Measurements from ENCODE around the gene SH3RF1. TPM values are rescaled to one million over a fixed set of nuclear protein-coding genes. Genes with fewer than 3 reads are reported as not detected.

The SH3RF1 gene
- total RNA-seq, 1 experiment from 2014 or later: 11.5 TPM

GRCh38 chr4:169115144-169115896 lies 155.4 kb downstream of the SH3RF1 start:
- Histone ChIP-seq H3K27ac (ENCODE audit: low read length) (no peak overlapping the region), H3K4me1 (ENCODE audit: control insufficient read depth, insufficient read depth, low read length) (no peaks in the 10 kb centered on the region), H3K9me3 (ENCODE audit: control insufficient read depth, insufficient read depth, low read depth, low read length) (no peaks in the 10 kb centered on the region), H3K27me3 (ENCODE audit: control insufficient read depth, insufficient read depth, low read length) (no peaks in the 10 kb centered on the region), H3K36me3 (ENCODE audit: control insufficient read depth, insufficient read depth, low read length) (no peaks in the 10 kb centered on the region), H3K4me3 (ENCODE audit: low read depth in 2 of 2, low read length in 2 of 2) (no peak overlapping the region)
- intact Hi-C loops (cut with micrococcal nuclease; ENCODE audit: unreplicated experiment) (no loop called here), in situ Hi-C loops (cut with HindIII; ENCODE audit: low pct_unique_long_range_greater_than_20kb, low sequenced_read_pairs) (no loop called here)
- ATAC-seq (no peak), DNase-seq (ENCODE audit: low read depth, low spot score) (no peak)
- ChIA-PET POLR2A (no interaction called here), CTCF (no interaction called here)
- no peak for TF ChIP-seq SIN3A (IDR thresholded peaks at IDR 0.05; ENCODE audit: borderline replicate concordance, insufficient read depth, low read depth, low read length)
- no peak for TF ChIP-seq CTCF (IDR thresholded peaks at IDR 0.05)
- no peak for TF ChIP-seq POLR2AphosphoS5 (IDR thresholded peaks at IDR 0.05; ENCODE audit: low read depth, low read length)
- no peak for TF ChIP-seq TCF7L2 (IDR thresholded peaks at IDR 0.05; ENCODE audit: low read depth, low read length)
- no peak for TF ChIP-seq REST (IDR thresholded peaks at IDR 0.05; ENCODE audit: insufficient read depth in 1 of 2, low read depth in 2 of 2, low read length in 1 of 2)
- no TSS peak for BruUV-seq (replicated peaks)

- in situ Hi-C loops (cut with HindIII; ENCODE audit: low pct_unique_long_range_greater_than_20kb, low sequenced_read_pairs) (no loop called here), intact Hi-C loops (cut with micrococcal nuclease; ENCODE audit: unreplicated experiment) (no loop called here)
- no peaks in the 10 kb centered on the region for H3K9me3 ChIP-seq (ENCODE audit: control insufficient read depth, insufficient read depth, low read depth, low read length)
- no peaks in the 10 kb centered on the region for H3K36me3 ChIP-seq (ENCODE audit: control insufficient read depth, insufficient read depth, low read length)
- POLR2A ChIA-PET: no interaction called here
- ATAC-seq: no peak
- H3K4me1 ChIP-seq (ENCODE audit: control insufficient read depth, insufficient read depth, low read length): no peaks in the 10 kb centered on the region
- no peak overlapping the region for H3K27ac ChIP-seq (ENCODE audit: low read length)
- H3K27me3 ChIP-seq (ENCODE audit: control insufficient read depth, insufficient read depth, low read length): no peaks in the 10 kb centered on the region
- no peak for DNase-seq (ENCODE audit: low read depth, low spot score)
- no TSS peak for BruUV-seq (replicated peaks)
- no peak for TF ChIP-seq REST (IDR thresholded peaks at IDR 0.05; ENCODE audit: insufficient read depth in 1 of 2, low read depth in 2 of 2, low read length in 1 of 2)
- H3K4me3 ChIP-seq (ENCODE audit: low read depth in 2 of 2, low read length in 2 of 2): no peak overlapping the region
- CTCF ChIA-PET: no interaction called here
Observed at GRCh38 chr4:169114341-169114974, 156.3 kb downstream of the SH3RF1 start.
